Liver (tissue), 3 donors: ENCODE results near the gene STRA8.

Experiments used
- ATF3 ChIP-seq: IDR thresholded peaks from 2 replicates; pipeline ENCODE4 v1.6.1; 2016; ENCODE audit warnings: antibody characterized with exemption
- CTCF ChIP-seq: fragments of 150-350 bp; IDR thresholded peaks from 2 replicates; pipeline ENCODE4 v1.5.1; 2017; ENCODE audit warnings: improper control_type of control experiment, low read depth, low read length; ENCODE audit not compliant: missing input control
- GABPA ChIP-seq, 2 donors: IDR thresholded peaks in 1 of 2; conservative IDR thresholded peaks in 1 of 2; 2 replicates each; pipeline ENCODE4 v1.6.1; 2016; ENCODE audit warnings: antibody characterized with exemption in 2 of 2, mild to moderate bottlenecking in 1 of 2, moderate library complexity in 1 of 2
- HNF4A ChIP-seq, 2 donors: conservative IDR thresholded peaks; 2 replicates each; pipeline ENCODE4 v1.6.1; 2016; ENCODE audit warnings: antibody characterized with exemption in 2 of 2, mild to moderate bottlenecking in 2 of 2
- HNF4G ChIP-seq: IDR thresholded peaks from 2 replicates; pipeline ENCODE4 v1.6.1; 2016; ENCODE audit warnings: antibody characterized with exemption
- JUND ChIP-seq, 2 donors: IDR thresholded peaks; 2 replicates each; pipeline ENCODE4 v1.6.1; 2016; ENCODE audit warnings: antibody characterized with exemption in 2 of 2
- RAD21 ChIP-seq, 2 donors: IDR thresholded peaks; 2 replicates each; pipeline ENCODE4 v1.6.1; 2016; ENCODE audit warnings: antibody characterized with exemption in 2 of 2, mild to moderate bottlenecking in 2 of 2
- RXRA ChIP-seq, 2 donors: IDR thresholded peaks; 2 replicates each; pipeline ENCODE4 v1.6.1; 2017 to 2018; ENCODE audit warnings: antibody characterized with exemption in 2 of 2, mild to moderate bottlenecking in 1 of 2
- SP1 ChIP-seq: IDR thresholded peaks from 2 replicates; pipeline ENCODE4 v1.6.1; 2018; ENCODE audit warnings: antibody characterized with exemption, mild to moderate bottlenecking
- TAF1 ChIP-seq: conservative IDR thresholded peaks from 2 replicates; pipeline ENCODE4 v1.6.1; 2016; ENCODE audit warnings: antibody characterized with exemption, mild to moderate bottlenecking
- YY1 ChIP-seq: IDR thresholded peaks from 2 replicates; pipeline ENCODE4 v1.6.1; 2016; ENCODE audit warnings: antibody characterized with exemption, mild to moderate bottlenecking
- TF ChIP-seq, protein P1 (sequence below): IDR thresholded peaks from 2 replicates; pipeline ENCODE4 v1.6.1; 2016; ENCODE audit warnings: antibody characterized with exemption
- TF ChIP-seq, protein P2 (sequence below): IDR thresholded peaks from 2 replicates; pipeline ENCODE4 v1.6.1; 2016; ENCODE audit warnings: antibody characterized with exemption, mild to moderate bottlenecking
- TF ChIP-seq, protein P3 (sequence below): IDR thresholded peaks from 2 replicates; pipeline ENCODE4 v1.6.1; 2016; ENCODE audit warnings: antibody characterized with exemption
- donor health status: healthy.
- donor health status: healthy.

DNA sequence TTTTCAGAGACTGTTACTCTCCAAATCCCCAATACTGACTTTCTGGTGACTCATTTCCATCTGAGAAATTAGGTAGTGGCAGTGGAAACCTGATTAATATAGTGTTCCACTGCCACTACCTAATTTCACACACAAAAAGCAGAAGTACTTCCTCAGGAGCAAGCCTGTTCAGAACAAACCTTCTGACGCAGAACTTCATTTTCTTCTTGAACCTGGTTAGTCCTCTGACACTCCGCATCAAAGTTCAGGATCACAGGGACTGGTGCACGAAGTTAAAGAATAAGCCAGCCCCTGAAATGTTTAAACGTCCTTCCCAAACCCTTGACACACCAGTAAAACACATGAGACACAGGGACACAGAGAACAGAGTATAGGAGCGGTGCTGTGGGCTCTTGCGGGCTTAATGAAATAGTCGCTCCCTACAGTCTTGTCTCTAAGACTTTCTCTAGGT lies 26.7 kb upstream of the STRA8 start:
- TF ChIP-seq JUND (IDR thresholded peaks at IDR 0.05) (no peak), CTCF (no peak), HNF4G (no peak), RAD21 (IDR thresholded peaks at IDR 0.05) (no peak), YY1 (no peak), TAF1 (no peak), GABPA (IDR thresholded peaks at IDR 0.05 in 1 of 2, conservative IDR thresholded peaks at IDR 0.05 in 1 of 2) (no peak), ATF3 (no peak), HNF4A (conservative IDR thresholded peaks at IDR 0.05) (peak in 1 of 2 donors; percentile 53), SP1 (no peak), RXRA (IDR thresholded peaks at IDR 0.05) (no peak)
- TF ChIP-seq, protein P1, sequence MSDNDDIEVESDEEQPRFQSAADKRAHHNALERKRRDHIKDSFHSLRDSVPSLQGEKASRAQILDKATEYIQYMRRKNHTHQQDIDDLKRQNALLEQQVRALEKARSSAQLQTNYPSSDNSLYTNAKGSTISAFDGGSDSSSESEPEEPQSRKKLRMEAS: no peak
- TF ChIP-seq, protein P2, sequence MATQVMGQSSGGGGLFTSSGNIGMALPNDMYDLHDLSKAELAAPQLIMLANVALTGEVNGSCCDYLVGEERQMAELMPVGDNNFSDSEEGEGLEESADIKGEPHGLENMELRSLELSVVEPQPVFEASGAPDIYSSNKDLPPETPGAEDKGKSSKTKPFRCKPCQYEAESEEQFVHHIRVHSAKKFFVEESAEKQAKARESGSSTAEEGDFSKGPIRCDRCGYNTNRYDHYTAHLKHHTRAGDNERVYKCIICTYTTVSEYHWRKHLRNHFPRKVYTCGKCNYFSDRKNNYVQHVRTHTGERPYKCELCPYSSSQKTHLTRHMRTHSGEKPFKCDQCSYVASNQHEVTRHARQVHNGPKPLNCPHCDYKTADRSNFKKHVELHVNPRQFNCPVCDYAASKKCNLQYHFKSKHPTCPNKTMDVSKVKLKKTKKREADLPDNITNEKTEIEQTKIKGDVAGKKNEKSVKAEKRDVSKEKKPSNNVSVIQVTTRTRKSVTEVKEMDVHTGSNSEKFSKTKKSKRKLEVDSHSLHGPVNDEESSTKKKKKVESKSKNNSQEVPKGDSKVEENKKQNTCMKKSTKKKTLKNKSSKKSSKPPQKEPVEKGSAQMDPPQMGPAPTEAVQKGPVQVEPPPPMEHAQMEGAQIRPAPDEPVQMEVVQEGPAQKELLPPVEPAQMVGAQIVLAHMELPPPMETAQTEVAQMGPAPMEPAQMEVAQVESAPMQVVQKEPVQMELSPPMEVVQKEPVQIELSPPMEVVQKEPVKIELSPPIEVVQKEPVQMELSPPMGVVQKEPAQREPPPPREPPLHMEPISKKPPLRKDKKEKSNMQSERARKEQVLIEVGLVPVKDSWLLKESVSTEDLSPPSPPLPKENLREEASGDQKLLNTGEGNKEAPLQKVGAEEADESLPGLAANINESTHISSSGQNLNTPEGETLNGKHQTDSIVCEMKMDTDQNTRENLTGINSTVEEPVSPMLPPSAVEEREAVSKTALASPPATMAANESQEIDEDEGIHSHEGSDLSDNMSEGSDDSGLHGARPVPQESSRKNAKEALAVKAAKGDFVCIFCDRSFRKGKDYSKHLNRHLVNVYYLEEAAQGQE: no peak
- TF ChIP-seq, protein P3, sequence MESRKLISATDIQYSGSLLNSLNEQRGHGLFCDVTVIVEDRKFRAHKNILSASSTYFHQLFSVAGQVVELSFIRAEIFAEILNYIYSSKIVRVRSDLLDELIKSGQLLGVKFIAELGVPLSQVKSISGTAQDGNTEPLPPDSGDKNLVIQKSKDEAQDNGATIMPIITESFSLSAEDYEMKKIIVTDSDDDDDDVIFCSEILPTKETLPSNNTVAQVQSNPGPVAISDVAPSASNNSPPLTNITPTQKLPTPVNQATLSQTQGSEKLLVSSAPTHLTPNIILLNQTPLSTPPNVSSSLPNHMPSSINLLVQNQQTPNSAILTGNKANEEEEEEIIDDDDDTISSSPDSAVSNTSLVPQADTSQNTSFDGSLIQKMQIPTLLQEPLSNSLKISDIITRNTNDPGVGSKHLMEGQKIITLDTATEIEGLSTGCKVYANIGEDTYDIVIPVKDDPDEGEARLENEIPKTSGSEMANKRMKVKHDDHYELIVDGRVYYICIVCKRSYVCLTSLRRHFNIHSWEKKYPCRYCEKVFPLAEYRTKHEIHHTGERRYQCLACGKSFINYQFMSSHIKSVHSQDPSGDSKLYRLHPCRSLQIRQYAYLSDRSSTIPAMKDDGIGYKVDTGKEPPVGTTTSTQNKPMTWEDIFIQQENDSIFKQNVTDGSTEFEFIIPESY: no peak
